Keratinocyte (primary cell): ENCODE measurements around the gene FOXI1. TPM values are rescaled to one million over a fixed set of nuclear protein-coding genes. Genes with fewer than 3 reads are reported as not detected.

Source experiments
- DNase-seq: peaks from one replicate; pipeline ENCODE4 v3.0.0-alpha.2; 2011; ENCODE audit warnings: low read depth, missing footprints, low spot score
- FAIRE-seq: peaks from 2 replicates; lab custom pipeline; 2011; peaks lifted over from hg19 to GRCh38; lab: Jason Lieb, UNC
- H2AFZ ChIP-seq: 2 replicates; pipeline ENCODE4 v1.6.0; 2012; ENCODE audit warnings: low read length, control low read depth, inconsistent platforms; ENCODE audit not compliant: control insufficient read depth
- H3K27ac ChIP-seq: 2 replicates; pipeline ENCODE4 v1.5.1; 2011; ENCODE audit warnings: low read length; ENCODE audit not compliant: control insufficient read depth, insufficient read depth
- H3K27me3 ChIP-seq: 3 replicates; pipeline ENCODE4 v1.6.0; 2011; ENCODE audit warnings: low read length; ENCODE audit not compliant: control insufficient read depth, insufficient read depth; ENCODE audit errors: extremely low read depth
- H3K36me3 ChIP-seq, 2 experiments: 2 replicates in 1 of 2; 3 replicates in 1 of 2; pipeline ENCODE4 v1.5.1; 2011; ENCODE audit warnings: low read length in 2 of 2, mild to moderate bottlenecking in 1 of 2; ENCODE audit not compliant: control insufficient read depth in 2 of 2, insufficient read depth in 2 of 2; ENCODE audit errors: extremely low read depth in 1 of 2
- H3K4me1 ChIP-seq: 3 replicates; pipeline ENCODE4 v1.5.1; 2011; ENCODE audit warnings: low read length; ENCODE audit not compliant: control insufficient read depth, insufficient read depth; ENCODE audit errors: extremely low read depth
- H3K4me2 ChIP-seq: 3 replicates; pipeline ENCODE4 v1.6.0; 2011; ENCODE audit warnings: low read depth, low read length; ENCODE audit not compliant: control insufficient read depth, insufficient read depth; ENCODE audit errors: extremely low read depth
- H3K4me3 ChIP-seq, 3 experiments: fragments of 200-600 bp in 1 of 3; sonication (generic) in 1 of 3; 2 replicates in 2 of 3; 3 replicates in 1 of 3; pipeline ENCODE4 v1.5.1; 2011 to 2016; ENCODE audit warnings: low read length in 3 of 3, mild to moderate bottlenecking in 3 of 3, control low read depth in 2 of 3, inconsistent platforms in 1 of 3, low read depth in 1 of 3, mixed read lengths in 1 of 3, mixed run types in 1 of 3, moderate library complexity in 1 of 3; ENCODE audit not compliant: control insufficient read depth in 2 of 3, insufficient read depth in 2 of 3; ENCODE audit errors: extremely low read depth in 1 of 3
- H3K79me2 ChIP-seq: 2 replicates; pipeline ENCODE4 v1.6.0; 2012; ENCODE audit warnings: low read length; ENCODE audit not compliant: control insufficient read depth, insufficient read depth
- H3K9ac ChIP-seq: 3 replicates; pipeline ENCODE4 v1.6.0; 2011; ENCODE audit warnings: low read length; ENCODE audit not compliant: control insufficient read depth, insufficient read depth; ENCODE audit errors: extremely low read depth
- H3K9me1 ChIP-seq: 3 replicates; pipeline ENCODE4 v1.6.0; 2011; ENCODE audit warnings: low read length; ENCODE audit not compliant: control insufficient read depth, insufficient read depth; ENCODE audit errors: extremely low read depth
- H3K9me3 ChIP-seq: 2 replicates; pipeline ENCODE4 v1.5.1; 2012; ENCODE audit warnings: low read depth, low read length; ENCODE audit not compliant: control insufficient read depth
- H4K20me1 ChIP-seq: 3 replicates; pipeline ENCODE4 v1.6.0; 2011; ENCODE audit warnings: low read length; ENCODE audit not compliant: control insufficient read depth, insufficient read depth; ENCODE audit errors: extremely low read depth
- CTCF ChIP-seq, 3 experiments: IDR thresholded peaks in 1 of 3; conservative IDR thresholded peaks in 1 of 3; optimal IDR thresholded peaks in 1 of 3; 2 replicates in 2 of 3; 3 replicates in 1 of 3; pipeline versions ENCODE3 to v1.5.1; 2011; ENCODE audit warnings: low read length in 3 of 3, mild to moderate bottlenecking in 3 of 3, moderate library complexity in 2 of 3, control low read depth in 1 of 3, inconsistent platforms in 1 of 3; ENCODE audit not compliant: insufficient read depth in 2 of 3; ENCODE audit errors: extremely low read depth in 1 of 3
- EZH2 ChIP-seq: IDR thresholded peaks from one replicate; pipeline ENCODE4 v1.6.1; 2012; ENCODE audit warnings: inconsistent platforms, mild to moderate bottlenecking, low read length, moderate library complexity
- dilution Hi-C: fragments of 300-500 bp; cut with MboI; formaldehyde crosslinking; loops from one replicate; pipeline ENCODE4 v1.7.0; 2020; ENCODE audit warnings: low sequenced_read_pairs; ENCODE audit not compliant: extremely low pct_ligation_motif_present
- polyA plus RNA-seq, 5 experiments: library from polyadenylated mRNA; depleted of rRNA in 3 of 5; stranded (reverse) in 3 of 5; stranded (forward) in 1 of 5; unstranded in 1 of 5; fragments of >200 nt; gene quantifications; 1 replicate in 1 of 5; 2 replicates in 3 of 5; 3 replicates in 1 of 5; pipeline versions ENCODE4 v1.2.1 to v1.2.3, GENCODE V29; 2011 to 2012; ENCODE audit warnings: missing spikeins in 2 of 5, low read depth in 1 of 5, low replicate concordance in 1 of 5

FOXI1 gene
- polyA plus RNA-seq, 1 donor (not counting 4 experiments of a cell fraction or from before 2014, with no cell fraction given): not detected

- FAIRE-seq (no peak), DNase-seq (no peak)
- Histone ChIP-seq H3K9ac (no peak overlapping the region), H2AFZ (no peak overlapping the region), H3K79me2 (no peaks in the 10 kb centered on the region), H4K20me1 (no peaks in the 10 kb centered on the region), H3K9me3 (no peaks in the 10 kb centered on the region), H3K9me1 (no peaks in the 10 kb centered on the region), H3K4me2 (no peak overlapping the region), H3K27me3 (no peaks in the 10 kb centered on the region), H3K4me3 (no peak overlapping the region), H3K4me1 (no peaks in the 10 kb centered on the region), H3K27ac (no peak overlapping the region), H3K36me3 (no peaks in the 10 kb centered on the region)
- dilution Hi-C loops: no loop called here
- TF ChIP-seq CTCF (optimal IDR thresholded peaks at IDR 0.05 in 1 of 3, IDR thresholded peaks at IDR 0.05 in 1 of 3, conservative IDR thresholded peaks at IDR 0.05 in 1 of 3; ENCODE audit: extremely low read depth in 1 of 3, insufficient read depth in 2 of 3, low read length in 3 of 3) (no peak), EZH2 (no peak)
These were observed 5.5 kb downstream of the FOXI1 start for GRCh38 chr5:170111088-170111785.

DNA sequence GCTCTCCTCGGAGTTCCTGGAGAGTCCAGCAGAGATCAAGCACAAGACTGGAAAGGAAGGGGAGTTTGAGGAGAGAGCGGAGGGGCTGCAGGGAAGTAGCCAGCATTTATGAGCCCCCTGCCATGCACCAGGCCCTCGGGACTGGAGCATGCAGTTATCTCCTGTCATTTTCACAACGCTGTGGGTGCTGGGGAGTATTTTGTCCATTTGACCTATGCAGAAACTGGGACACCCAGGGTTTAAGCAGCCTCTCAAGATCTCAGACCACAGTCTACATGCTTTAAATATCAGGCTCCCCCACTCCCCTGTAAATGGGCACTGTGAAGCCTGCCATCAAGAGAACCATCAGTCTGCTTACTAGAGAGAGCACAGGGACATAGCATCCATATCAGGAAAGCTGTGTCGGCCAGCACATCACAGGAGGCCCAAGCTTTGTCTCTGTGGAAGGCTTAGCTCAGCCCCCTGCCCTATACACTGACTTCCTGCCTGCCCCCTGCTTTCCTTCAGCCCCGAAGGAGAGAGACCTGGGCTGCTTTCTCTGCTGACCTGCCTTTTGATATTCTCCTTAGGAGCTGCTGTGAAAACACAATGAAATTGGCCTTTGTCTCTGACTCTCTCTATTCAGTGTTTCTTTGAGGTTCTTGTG lies 7.3 kb downstream of the FOXI1 start:
- DNase-seq (no peak), FAIRE-seq (no peak)
- no peaks in the 10 kb centered on the region for H3K4me1 ChIP-seq
- no peak overlapping the region for H3K4me3 ChIP-seq
- no peak overlapping the region for H3K4me2 ChIP-seq
- H3K9ac ChIP-seq: no peak overlapping the region
- no peaks in the 10 kb centered on the region for H4K20me1 ChIP-seq
- no peaks in the 10 kb centered on the region for H3K36me3 ChIP-seq
- no peaks in the 10 kb centered on the region for H3K9me1 ChIP-seq
- H3K79me2 ChIP-seq: no peaks in the 10 kb centered on the region
- no peak overlapping the region for H3K27ac ChIP-seq
- dilution Hi-C loops: no loop called here
- H3K9me3 ChIP-seq: no peaks in the 10 kb centered on the region
- no peak for TF ChIP-seq EZH2
- TF ChIP-seq CTCF (optimal IDR thresholded peaks at IDR 0.05 in 1 of 3, IDR thresholded peaks at IDR 0.05 in 1 of 3, conservative IDR thresholded peaks at IDR 0.05 in 1 of 3; ENCODE audit: extremely low read depth in 1 of 3, insufficient read depth in 2 of 3, low read length in 3 of 3): no peak
- no peak overlapping the region for H2AFZ ChIP-seq
- H3K27me3 ChIP-seq: no peaks in the 10 kb centered on the region
